SK-N-SH (cell line): Measurements from ENCODE around the gene GUCA1C. TPM values are rescaled to one million over a fixed set of nuclear protein-coding genes. Genes with fewer than 3 reads are reported as not detected.

Source experiments
- CTCF ChIA-PET: fragments of 300-600, 350-600 bp; formaldehyde crosslinking; extraction: SDS; loops from one replicate; lab custom pipeline; 2021; lab: Yijun Ruan, JAX
- POLR2A ChIA-PET: fragments of 350-600 bp; sonication (Branson Sonifier 250); formaldehyde crosslinking; extraction: SDS; loops from one replicate; lab custom pipeline; 2020; ENCODE audit warnings: antibody characterized with exemption, inconsistent platforms; lab: Yijun Ruan, JAX
- DNase-seq: peaks from one replicate; pipeline ENCODE4 v3.0.0; 2012
- H2AFZ ChIP-seq: fragments of 200-600 bp; sonication (generic); 2 replicates; pipeline ENCODE4 v1.8.1; 2016; ENCODE audit warnings: antibody characterized with exemption, mild to moderate bottlenecking, low read depth
- H3F3A ChIP-seq: fragments of 200-600 bp; sonication (generic); replicated peaks from 2 replicates; pipeline ENCODE3; 2016; ENCODE audit warnings: antibody characterized with exemption, mild to moderate bottlenecking; ENCODE audit not compliant: insufficient read depth
- H3K27ac ChIP-seq, 2 experiments: fragments of 200-500 bp in 1 of 2; fragments of 200-600 bp in 1 of 2; sonication (Bioruptor generic) in 1 of 2; sonication (generic), shearing (Covaris generic) in 1 of 2; 2 replicates each; pipeline versions ENCODE4 v1.5.1 to v1.6.1; 2014 to 2016; ENCODE audit warnings: low read depth in 2 of 2, inconsistent platforms in 1 of 2, low read length in 1 of 2, mild to moderate bottlenecking in 1 of 2, mixed read lengths in 1 of 2
- H3K27me3 ChIP-seq: fragments of 200-600 bp; sonication (generic), shearing (Covaris generic); 2 replicates; pipeline ENCODE4 v1.6.1; 2016; ENCODE audit warnings: mixed run types; ENCODE audit not compliant: insufficient read depth
- H3K36me3 ChIP-seq, 2 experiments: fragments of 200-500 bp in 1 of 2; fragments of 200-600 bp in 1 of 2; sonication (Bioruptor generic) in 1 of 2; sonication (generic) in 1 of 2; replicated peaks in 1 of 2; 2 replicates each; pipeline versions ENCODE3 to v1.5.1; 2014 to 2016; ENCODE audit warnings: low read length in 1 of 2, mild to moderate bottlenecking in 1 of 2; ENCODE audit not compliant: insufficient read depth in 2 of 2, control insufficient read depth in 1 of 2
- H3K4me1 ChIP-seq, 2 experiments: fragments of 200-500 bp in 1 of 2; fragments of 200-600 bp in 1 of 2; sonication (Bioruptor generic) in 1 of 2; sonication (generic), shearing (Covaris generic) in 1 of 2; 2 replicates each; pipeline versions ENCODE4 v1.5.1 to v1.6.1; 2014 to 2016; ENCODE audit warnings: low read depth in 1 of 2, low read length in 1 of 2, mixed run types in 1 of 2; ENCODE audit not compliant: insufficient read depth in 2 of 2, control insufficient read depth in 1 of 2
- H3K4me2 ChIP-seq: fragments of 200-600 bp; sonication (generic), shearing (Covaris generic); 2 replicates; pipeline ENCODE4 v1.6.1; 2017; ENCODE audit warnings: mixed run types
- H3K4me3 ChIP-seq, 2 experiments: fragments of 200-500 bp in 1 of 2; fragments of 200-600 bp in 1 of 2; sonication (Bioruptor generic) in 1 of 2; sonication (generic), shearing (Covaris generic) in 1 of 2; 2 replicates each; pipeline versions ENCODE4 v1.5.1 to v1.8.1; 2014 to 2016; ENCODE audit warnings: low read depth in 2 of 2, inconsistent platforms in 1 of 2, low read length in 1 of 2, mild to moderate bottlenecking in 1 of 2, mixed read lengths in 1 of 2, moderate library complexity in 1 of 2
- H3K79me2 ChIP-seq: fragments of 200-600 bp; sonication (generic); 2 replicates; pipeline ENCODE4 v1.8.1; 2017; ENCODE audit warnings: mild to moderate bottlenecking; ENCODE audit not compliant: insufficient read depth
- H3K9ac ChIP-seq: fragments of 200-600 bp; sonication (generic); 2 replicates; pipeline ENCODE4 v1.6.1; 2017; ENCODE audit warnings: mixed run types
- H3K9me2 ChIP-seq: fragments of 200-600 bp; sonication (generic); 2 replicates; pipeline ENCODE4 v1.6.1; 2017; ENCODE audit warnings: mixed run types
- H3K9me3 ChIP-seq: fragments of 200-600 bp; sonication (generic); 2 replicates; pipeline ENCODE4 v1.6.1; 2017; ENCODE audit warnings: mixed run types, mild to moderate bottlenecking, moderate library complexity
- H4K20me1 ChIP-seq: fragments of 200-600 bp; sonication (generic); 2 replicates; pipeline ENCODE4 v1.6.1; 2017; ENCODE audit warnings: mild to moderate bottlenecking, mixed run types; ENCODE audit not compliant: insufficient read depth
- CTCF ChIP-seq: fragments of 200-600 bp; sonication (generic); IDR thresholded peaks from 2 replicates; pipeline ENCODE4 v1.6.1; 2017; ENCODE audit warnings: antibody characterized with exemption, mild to moderate bottlenecking, moderate library complexity
- EP300 ChIP-seq, 2 experiments: IDR thresholded peaks; 2 replicates each; pipeline versions ENCODE4 v1.4.0 to v1.6.1; 2012; ENCODE audit warnings: borderline replicate concordance in 1 of 2, low read depth in 1 of 2, low read length in 1 of 2
- EZH2phosphoT487 ChIP-seq: fragments of 200-600 bp; sonication (generic); IDR thresholded peaks from 2 replicates; pipeline ENCODE4 v1.6.1; 2017; ENCODE audit warnings: low read depth, mixed run types, mild to moderate bottlenecking, antibody characterized with exemption, moderate library complexity, borderline replicate concordance
- FOXJ3 ChIP-seq: sonication (generic); formaldehyde crosslinking; IDR thresholded peaks from 2 replicates; pipeline ENCODE4 v1.5.1; 2020; ENCODE audit warnings: mild to moderate bottlenecking, missing genetic modification reagents
- FOXM1 ChIP-seq: IDR thresholded peaks from 2 replicates; pipeline ENCODE4 v1.4.0; 2012; ENCODE audit warnings: low read depth, mild to moderate bottlenecking
- GABPA ChIP-seq: IDR thresholded peaks from 2 replicates; pipeline ENCODE4 v1.4.0; 2012; ENCODE audit warnings: low read depth, mild to moderate bottlenecking
- GATA2 ChIP-seq: sonication (generic); formaldehyde crosslinking; IDR thresholded peaks from 2 replicates; pipeline ENCODE4 v1.5.0; 2020; ENCODE audit warnings: mild to moderate bottlenecking, missing genetic modification reagents
- IRF3 ChIP-seq: fragments of 150-350 bp; IDR thresholded peaks from 2 replicates; pipeline ENCODE4 v1.6.1; 2016; ENCODE audit warnings: mild to moderate bottlenecking, low read depth, low read length
- JUND ChIP-seq: IDR thresholded peaks from 2 replicates; pipeline ENCODE4 v1.4.0; 2012
- MEF2A ChIP-seq: IDR thresholded peaks from 2 replicates; pipeline ENCODE4 v1.4.0; 2012; ENCODE audit warnings: low read depth, borderline replicate concordance
- NFIC ChIP-seq: IDR thresholded peaks from 2 replicates; pipeline ENCODE4 v1.4.0; 2012; ENCODE audit warnings: borderline replicate concordance
- NRF1 ChIP-seq: IDR thresholded peaks from 2 replicates; pipeline ENCODE4 v1.6.1; 2012; ENCODE audit warnings: low read depth, mild to moderate bottlenecking, low read length
- POLR2AphosphoS5 ChIP-seq: IDR thresholded peaks from 2 replicates; pipeline ENCODE4 v1.6.1; 2012; ENCODE audit warnings: low read depth, low read length
- RCOR1 ChIP-seq: fragments of 150-350 bp; IDR thresholded peaks from 2 replicates; pipeline ENCODE4 v1.6.1; 2017; ENCODE audit warnings: antibody characterized with exemption, low read length
- RFX5 ChIP-seq: IDR thresholded peaks from 2 replicates; pipeline ENCODE4 v1.6.1; 2012; ENCODE audit warnings: mild to moderate bottlenecking, improper control_type of control experiment, low read length
- SIN3A ChIP-seq: IDR thresholded peaks from 2 replicates; pipeline ENCODE4 v1.6.1; 2012; ENCODE audit warnings: low read depth, mild to moderate bottlenecking, low read length, moderate library complexity, borderline replicate concordance
- TAF1 ChIP-seq: IDR thresholded peaks from 2 replicates; pipeline ENCODE4 v1.6.1; 2012; ENCODE audit warnings: low read depth, mild to moderate bottlenecking, low read length, moderate library complexity, borderline replicate concordance
- TEAD4 ChIP-seq: IDR thresholded peaks from 2 replicates; pipeline ENCODE4 v1.4.0; 2012; ENCODE audit warnings: mild to moderate bottlenecking, borderline replicate concordance; ENCODE audit not compliant: insufficient read depth
- WGBS: methylation state at CpG from one replicate; pipeline ENCODE4 v1.1.6; 2017; ENCODE audit warnings: low lambda C conversion rate; 5-methylcytosine and 5-hydroxymethylcytosine counted together
- polyA plus RNA-seq, 3 experiments: library from polyadenylated mRNA; depleted of rRNA; stranded (reverse); fragments of >200 nt; gene quantifications; 2 replicates each; pipeline ENCODE4 v1.2.3, GENCODE V29; 2012
- TF ChIP-seq, protein P1 (sequence below): IDR thresholded peaks from 2 replicates; pipeline ENCODE4 v1.4.0; 2012; ENCODE audit warnings: low read depth, borderline replicate concordance
- TF ChIP-seq, protein P2 (sequence below): IDR thresholded peaks from 2 replicates; pipeline ENCODE4; 2012
- TF ChIP-seq, protein P3 (sequence below): IDR thresholded peaks from 2 replicates; pipeline ENCODE4 v1.6.1; 2012; ENCODE audit warnings: mild to moderate bottlenecking, low read depth, low read length, moderate library complexity

The GUCA1C gene
- polyA plus RNA-seq, 1 of the 3 experiments (the other 2 are of a cell fraction) = not detected

- Histone ChIP-seq H3K4me3 (no peak overlapping the region), H3K27me3 (no peaks in the 10 kb centered on the region), H2AFZ (no peak overlapping the region), H3K27ac (no peak overlapping the region), H3K9me2 (no peaks in the 10 kb centered on the region), H3K4me2 (0 out of 2 replicates have a peak overlapping the region, but pooled peaks have one; percentile 15), H3K36me3 (no peaks in the 10 kb centered on the region), H3K9me3 (no peaks in the 10 kb centered on the region), H4K20me1 (no peaks in the 10 kb centered on the region), H3F3A (no peaks in the 10 kb centered on the region), H3K9ac (no peak overlapping the region), H3K4me1 (0 out of 4 replicates have a peak, but pooled peaks cover 0 to 8% of the 10 kb centered on the region in 2 experiments), H3K79me2 (no peaks in the 10 kb centered on the region)
- WGBS = 46% methylated on average over 11 of the region's 11 CpGs
- ChIA-PET POLR2A (no interaction called here), CTCF (interaction anchor here (0.6 to 1.8 kb wide), 2 partner anchors 31 to 342 kb away, joined by 3 to 6 read pairs; no protein-coding TSS in a partner anchor)
- DNase-seq = no peak
- no peak for TF ChIP-seq SIN3A
- peak; percentile 47; the same call in 1 of the 2 replicates for TF ChIP-seq NFIC
- no peak for TF ChIP-seq GATA2 (CRISPR knock-in tag)
- no peak for TF ChIP-seq RFX5
- TF ChIP-seq, protein P1, sequence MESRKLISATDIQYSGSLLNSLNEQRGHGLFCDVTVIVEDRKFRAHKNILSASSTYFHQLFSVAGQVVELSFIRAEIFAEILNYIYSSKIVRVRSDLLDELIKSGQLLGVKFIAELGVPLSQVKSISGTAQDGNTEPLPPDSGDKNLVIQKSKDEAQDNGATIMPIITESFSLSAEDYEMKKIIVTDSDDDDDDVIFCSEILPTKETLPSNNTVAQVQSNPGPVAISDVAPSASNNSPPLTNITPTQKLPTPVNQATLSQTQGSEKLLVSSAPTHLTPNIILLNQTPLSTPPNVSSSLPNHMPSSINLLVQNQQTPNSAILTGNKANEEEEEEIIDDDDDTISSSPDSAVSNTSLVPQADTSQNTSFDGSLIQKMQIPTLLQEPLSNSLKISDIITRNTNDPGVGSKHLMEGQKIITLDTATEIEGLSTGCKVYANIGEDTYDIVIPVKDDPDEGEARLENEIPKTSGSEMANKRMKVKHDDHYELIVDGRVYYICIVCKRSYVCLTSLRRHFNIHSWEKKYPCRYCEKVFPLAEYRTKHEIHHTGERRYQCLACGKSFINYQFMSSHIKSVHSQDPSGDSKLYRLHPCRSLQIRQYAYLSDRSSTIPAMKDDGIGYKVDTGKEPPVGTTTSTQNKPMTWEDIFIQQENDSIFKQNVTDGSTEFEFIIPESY = no peak
- TF ChIP-seq EP300 (IDR thresholded peaks at IDR 0.05; ENCODE audit: borderline replicate concordance in 1 of 2, low read depth in 1 of 2, low read length in 1 of 2) = peak in 1 of 2 experiments; percentile 38; a peak in 1 of 4 replicates
- TF ChIP-seq TEAD4 = peak; percentile 17; the same call in 1 of the 2 replicates
- TF ChIP-seq, protein P2, sequence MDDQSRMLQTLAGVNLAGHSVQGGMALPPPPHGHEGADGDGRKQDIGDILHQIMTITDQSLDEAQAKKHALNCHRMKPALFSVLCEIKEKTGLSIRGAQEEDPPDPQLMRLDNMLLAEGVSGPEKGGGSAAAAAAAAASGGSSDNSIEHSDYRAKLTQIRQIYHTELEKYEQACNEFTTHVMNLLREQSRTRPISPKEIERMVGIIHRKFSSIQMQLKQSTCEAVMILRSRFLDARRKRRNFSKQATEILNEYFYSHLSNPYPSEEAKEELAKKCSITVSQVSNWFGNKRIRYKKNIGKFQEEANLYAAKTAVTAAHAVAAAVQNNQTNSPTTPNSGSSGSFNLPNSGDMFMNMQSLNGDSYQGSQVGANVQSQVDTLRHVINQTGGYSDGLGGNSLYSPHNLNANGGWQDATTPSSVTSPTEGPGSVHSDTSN = peak; percentile 68; the same call in 1 of the 2 replicates
- no peak for TF ChIP-seq TAF1
- peak; percentile 41; the same call in 1 of the 2 replicates for TF ChIP-seq POLR2AphosphoS5
- no peak for TF ChIP-seq MEF2A
- no peak for TF ChIP-seq RCOR1
- no peak for TF ChIP-seq FOXM1
- TF ChIP-seq EZH2phosphoT487 = no peak
- TF ChIP-seq JUND = peak; percentile 86
- TF ChIP-seq GABPA = no peak
- TF ChIP-seq CTCF = no peak
- no peak for TF ChIP-seq IRF3
- no peak for TF ChIP-seq FOXJ3 (CRISPR knock-in tag)
- TF ChIP-seq, protein P3, sequence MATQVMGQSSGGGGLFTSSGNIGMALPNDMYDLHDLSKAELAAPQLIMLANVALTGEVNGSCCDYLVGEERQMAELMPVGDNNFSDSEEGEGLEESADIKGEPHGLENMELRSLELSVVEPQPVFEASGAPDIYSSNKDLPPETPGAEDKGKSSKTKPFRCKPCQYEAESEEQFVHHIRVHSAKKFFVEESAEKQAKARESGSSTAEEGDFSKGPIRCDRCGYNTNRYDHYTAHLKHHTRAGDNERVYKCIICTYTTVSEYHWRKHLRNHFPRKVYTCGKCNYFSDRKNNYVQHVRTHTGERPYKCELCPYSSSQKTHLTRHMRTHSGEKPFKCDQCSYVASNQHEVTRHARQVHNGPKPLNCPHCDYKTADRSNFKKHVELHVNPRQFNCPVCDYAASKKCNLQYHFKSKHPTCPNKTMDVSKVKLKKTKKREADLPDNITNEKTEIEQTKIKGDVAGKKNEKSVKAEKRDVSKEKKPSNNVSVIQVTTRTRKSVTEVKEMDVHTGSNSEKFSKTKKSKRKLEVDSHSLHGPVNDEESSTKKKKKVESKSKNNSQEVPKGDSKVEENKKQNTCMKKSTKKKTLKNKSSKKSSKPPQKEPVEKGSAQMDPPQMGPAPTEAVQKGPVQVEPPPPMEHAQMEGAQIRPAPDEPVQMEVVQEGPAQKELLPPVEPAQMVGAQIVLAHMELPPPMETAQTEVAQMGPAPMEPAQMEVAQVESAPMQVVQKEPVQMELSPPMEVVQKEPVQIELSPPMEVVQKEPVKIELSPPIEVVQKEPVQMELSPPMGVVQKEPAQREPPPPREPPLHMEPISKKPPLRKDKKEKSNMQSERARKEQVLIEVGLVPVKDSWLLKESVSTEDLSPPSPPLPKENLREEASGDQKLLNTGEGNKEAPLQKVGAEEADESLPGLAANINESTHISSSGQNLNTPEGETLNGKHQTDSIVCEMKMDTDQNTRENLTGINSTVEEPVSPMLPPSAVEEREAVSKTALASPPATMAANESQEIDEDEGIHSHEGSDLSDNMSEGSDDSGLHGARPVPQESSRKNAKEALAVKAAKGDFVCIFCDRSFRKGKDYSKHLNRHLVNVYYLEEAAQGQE = no peak
- TF ChIP-seq NRF1 = no peak
Observed at GRCh38 chr3:108946292-108947285, 7.1 kb downstream of the GUCA1C start.
